Suprapubic skin (tissue), 3 donors: ENCODE measurements around the gene MED13L.

Experiments
- EP300 ChIP-seq: sonication (generic); formaldehyde crosslinking; IDR thresholded peaks from one replicate; pipeline ENCODE4 v1.6.1; 2017; ENCODE audit warnings: antibody characterized with exemption
- TF ChIP-seq, protein P1 (sequence below), 2 donors: fragments of 200-600 bp in 1 of 2; fragments of 450-650 bp in 1 of 2; sonication (generic) in 1 of 2; IDR thresholded peaks; one replicate each; pipeline ENCODE4 v1.5.1; 2016 to 2019; ENCODE audit warnings: antibody characterized with exemption in 2 of 2, mild to moderate bottlenecking in 1 of 2, moderate library complexity in 1 of 2

DNA sequence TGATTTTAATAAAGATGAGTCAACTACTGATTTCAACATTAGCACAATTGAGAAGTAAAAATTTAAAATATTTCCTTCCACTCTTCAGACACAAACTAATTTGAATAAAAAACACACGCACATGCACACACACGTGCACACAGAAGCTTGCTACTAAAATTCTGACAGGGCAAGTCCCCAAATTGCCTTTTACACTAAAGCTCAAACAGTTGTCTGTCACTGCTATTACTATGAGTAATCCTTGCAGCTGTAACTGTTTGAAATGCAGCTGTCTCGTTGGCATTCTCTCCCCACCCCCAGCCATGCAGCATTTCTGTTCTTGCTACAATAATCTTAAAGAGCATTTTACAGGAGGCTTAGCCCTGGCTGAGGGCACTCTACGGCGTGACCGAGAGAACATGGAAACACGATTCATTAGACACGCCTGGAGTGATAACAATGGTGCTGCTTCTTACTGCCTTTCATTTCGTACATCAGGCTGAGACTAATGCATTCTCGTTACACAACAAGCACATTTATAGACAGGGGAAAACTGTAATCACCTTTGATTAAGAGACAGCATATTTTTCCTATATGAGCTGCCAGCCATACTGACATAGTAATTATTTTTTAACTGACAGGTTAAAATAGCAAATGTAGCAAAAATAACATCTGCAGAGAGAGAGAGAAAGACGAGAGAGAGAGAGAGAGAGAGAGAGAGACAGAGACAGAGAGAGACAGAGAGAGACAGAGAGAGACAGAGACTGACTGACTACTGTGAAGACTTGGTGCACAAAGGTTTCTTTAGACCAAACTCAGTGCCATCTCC, 153.8 kb downstream of the MED13L start:
- TF ChIP-seq, protein P1, sequence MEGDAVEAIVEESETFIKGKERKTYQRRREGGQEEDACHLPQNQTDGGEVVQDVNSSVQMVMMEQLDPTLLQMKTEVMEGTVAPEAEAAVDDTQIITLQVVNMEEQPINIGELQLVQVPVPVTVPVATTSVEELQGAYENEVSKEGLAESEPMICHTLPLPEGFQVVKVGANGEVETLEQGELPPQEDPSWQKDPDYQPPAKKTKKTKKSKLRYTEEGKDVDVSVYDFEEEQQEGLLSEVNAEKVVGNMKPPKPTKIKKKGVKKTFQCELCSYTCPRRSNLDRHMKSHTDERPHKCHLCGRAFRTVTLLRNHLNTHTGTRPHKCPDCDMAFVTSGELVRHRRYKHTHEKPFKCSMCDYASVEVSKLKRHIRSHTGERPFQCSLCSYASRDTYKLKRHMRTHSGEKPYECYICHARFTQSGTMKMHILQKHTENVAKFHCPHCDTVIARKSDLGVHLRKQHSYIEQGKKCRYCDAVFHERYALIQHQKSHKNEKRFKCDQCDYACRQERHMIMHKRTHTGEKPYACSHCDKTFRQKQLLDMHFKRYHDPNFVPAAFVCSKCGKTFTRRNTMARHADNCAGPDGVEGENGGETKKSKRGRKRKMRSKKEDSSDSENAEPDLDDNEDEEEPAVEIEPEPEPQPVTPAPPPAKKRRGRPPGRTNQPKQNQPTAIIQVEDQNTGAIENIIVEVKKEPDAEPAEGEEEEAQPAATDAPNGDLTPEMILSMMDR (IDR thresholded peaks at IDR 0.05): no peak
- TF ChIP-seq EP300: no peak
